H9 (cell line): ENCODE measurements around the gene HMOX1. TPM values are rescaled to one million over a fixed set of nuclear protein-coding genes. Genes with fewer than 3 reads are reported as not detected.

Experiments used
- DNase-seq: peaks from one replicate; pipeline ENCODE4 v3.0.0-alpha.2; 2017
- H2AFZ ChIP-seq: one replicate; pipeline ENCODE4 v1.6.1; 2013; ENCODE audit warnings: mild to moderate bottlenecking, low read length, control low read depth, moderate library complexity
- H2AK5ac ChIP-seq: 2 replicates; pipeline ENCODE4 v1.6.1; 2013; ENCODE audit warnings: low read length, control low read depth, mixed read lengths; ENCODE audit not compliant: insufficient read length
- H2BK120ac ChIP-seq: one replicate; pipeline ENCODE4 v1.6.1; 2013; ENCODE audit warnings: low read depth, mild to moderate bottlenecking, low read length, control low read depth, inconsistent platforms; ENCODE audit not compliant: poor library complexity, severe bottlenecking
- H2BK12ac ChIP-seq: 2 replicates; pipeline ENCODE4 v1.6.1; 2013; ENCODE audit warnings: low read length, control low read depth, mixed read lengths, low read depth; ENCODE audit not compliant: insufficient read length
- H2BK15ac ChIP-seq: 2 replicates; pipeline ENCODE4 v1.6.1; 2013; ENCODE audit warnings: low read depth, low read length, control low read depth
- H2BK20ac ChIP-seq: one replicate; pipeline ENCODE4 v1.6.1; 2013; ENCODE audit warnings: low read depth, mild to moderate bottlenecking, low read length, control low read depth, inconsistent platforms; ENCODE audit not compliant: poor library complexity, severe bottlenecking
- H2BK5ac ChIP-seq: 2 replicates; pipeline ENCODE4 v1.6.1; 2013; ENCODE audit warnings: low read length, control low read depth, mixed read lengths; ENCODE audit not compliant: insufficient read length
- H3K14ac ChIP-seq: 2 replicates; pipeline ENCODE4 v1.6.1; 2013; ENCODE audit warnings: low read length, control low read depth; ENCODE audit not compliant: insufficient read depth
- H3K18ac ChIP-seq: 2 replicates; pipeline ENCODE4 v1.6.1; 2013; ENCODE audit warnings: low read depth, mild to moderate bottlenecking, mixed read lengths, low read length, control low read depth; ENCODE audit not compliant: insufficient read length
- H3K23ac ChIP-seq: 2 replicates; pipeline ENCODE4 v1.6.1; 2013; ENCODE audit warnings: low read length, control low read depth, mixed read lengths, low read depth; ENCODE audit not compliant: insufficient read length
- H3K23me2 ChIP-seq: 2 replicates; pipeline ENCODE4 v1.6.1; 2013; ENCODE audit warnings: low read depth, mild to moderate bottlenecking, mixed read lengths, low read length, control low read depth; ENCODE audit not compliant: insufficient read length, poor library complexity, severe bottlenecking
- H3K27ac ChIP-seq: 2 replicates; pipeline ENCODE4 v1.5.1; 2013; ENCODE audit warnings: low read length, control low read depth, mixed read lengths, low read depth; ENCODE audit not compliant: insufficient read length
- H3K27me3 ChIP-seq: 2 replicates; pipeline ENCODE4 v1.6.1; 2013; ENCODE audit warnings: low read length, control low read depth, inconsistent platforms; ENCODE audit not compliant: insufficient read depth
- H3K4ac ChIP-seq: 2 replicates; pipeline ENCODE4 v1.6.1; 2013; ENCODE audit warnings: low read depth, mild to moderate bottlenecking, control low read depth, inconsistent platforms, low read length, moderate library complexity
- H3K4me1 ChIP-seq: 2 replicates; pipeline ENCODE4 v1.6.1; 2013; ENCODE audit warnings: low read length, control low read depth, inconsistent platforms; ENCODE audit not compliant: insufficient read depth
- H3K4me2 ChIP-seq: 2 replicates; pipeline ENCODE4 v1.6.1; 2013; ENCODE audit warnings: low read length, control low read depth, mixed read lengths; ENCODE audit not compliant: insufficient read length, insufficient read depth
- H3K56ac ChIP-seq: 2 replicates; pipeline ENCODE4 v1.6.1; 2013; ENCODE audit warnings: low read depth, mild to moderate bottlenecking, mixed read lengths, low read length, control low read depth; ENCODE audit not compliant: insufficient read length
- H3K79me1 ChIP-seq: 2 replicates; pipeline ENCODE4 v1.6.1; 2013; ENCODE audit warnings: low read depth, mild to moderate bottlenecking, moderate library complexity, low read length, control low read depth, inconsistent platforms; ENCODE audit not compliant: insufficient read depth, poor library complexity, severe bottlenecking
- H3K79me2 ChIP-seq: 2 replicates; pipeline ENCODE4 v1.6.1; 2013; ENCODE audit warnings: low read length, control low read depth, inconsistent platforms; ENCODE audit not compliant: insufficient read depth
- H3K9ac ChIP-seq: 2 replicates; pipeline ENCODE4 v1.6.1; 2013; ENCODE audit warnings: low read length, control low read depth, mixed read lengths; ENCODE audit not compliant: insufficient read length; ENCODE audit errors: extremely low read depth
- H3K9me3 ChIP-seq: one replicate; pipeline ENCODE4 v1.6.1; 2013; ENCODE audit warnings: low read depth, low read length, inconsistent platforms; ENCODE audit not compliant: control insufficient read depth
- H3T11ph ChIP-seq: one replicate; pipeline ENCODE4 v1.6.1; 2013; ENCODE audit warnings: mild to moderate bottlenecking, low read length, control low read depth, inconsistent platforms
- H4K20me1 ChIP-seq: one replicate; pipeline ENCODE4 v1.6.1; 2013; ENCODE audit not compliant: control insufficient read depth, insufficient read length, insufficient read depth
- H4K5ac ChIP-seq: 2 replicates; pipeline ENCODE4 v1.6.1; 2013; ENCODE audit warnings: low read depth, mild to moderate bottlenecking, mixed read lengths, low read length, control low read depth; ENCODE audit not compliant: insufficient read length
- H4K8ac ChIP-seq: replicated peaks from 2 replicates; pipeline ENCODE4 v1.6.1; 2013; ENCODE audit warnings: low read length, control low read depth, mixed read lengths, low read depth; ENCODE audit not compliant: insufficient read length
- H4K91ac ChIP-seq: 2 replicates; pipeline ENCODE4 v1.6.1; 2013; ENCODE audit warnings: low read depth, mild to moderate bottlenecking, moderate library complexity, mixed read lengths, low read length, control low read depth; ENCODE audit not compliant: insufficient read length
- H3K27ac Mint-ChIP-seq, 3 experiments: 2 replicates in 2 of 3; 3 replicates in 1 of 3; pipeline ENCODE4 v1.8.0; 2020 to 2021; ENCODE audit warnings: mixed read lengths in 3 of 3, mild to moderate bottlenecking in 1 of 3, moderate library complexity in 1 of 3
- H3K27me3 Mint-ChIP-seq: 2 replicates; pipeline ENCODE4 v1.8.0; 2021; ENCODE audit warnings: low read depth, mild to moderate bottlenecking, moderate library complexity, mixed read lengths
- H3K36me3 Mint-ChIP-seq, 3 experiments: 2 replicates in 2 of 3; 3 replicates in 1 of 3; pipeline ENCODE4 v1.8.0; 2020 to 2021; ENCODE audit warnings: low read depth in 3 of 3, mixed read lengths in 3 of 3; ENCODE audit not compliant: insufficient read depth in 1 of 3
- H3K4me1 Mint-ChIP-seq, 2 experiments: 2 replicates each; pipeline ENCODE4 v1.8.0; 2020; ENCODE audit warnings: mixed read lengths in 2 of 2
- H3K4me3 Mint-ChIP-seq, 2 experiments: 2 replicates in 1 of 2; 3 replicates in 1 of 2; pipeline ENCODE4 v1.8.0; 2020 to 2021; ENCODE audit warnings: mild to moderate bottlenecking in 2 of 2, mixed read lengths in 2 of 2, moderate library complexity in 1 of 2
- H3K9me3 Mint-ChIP-seq, 2 experiments: 2 replicates in 1 of 2; 3 replicates in 1 of 2; pipeline ENCODE4 v1.8.0; 2020; ENCODE audit warnings: mild to moderate bottlenecking in 2 of 2, mixed read lengths in 2 of 2, moderate library complexity in 1 of 2
- CTCF ChIP-seq: fragments of 200-600 bp; sonication (generic); conservative IDR thresholded peaks from 3 replicates; pipeline ENCODE4 v1.8.0; 2021; ENCODE audit warnings: antibody characterized with exemption, mild to moderate bottlenecking
- WGBS: extraction: QIAGEN DNeasy Blood & Tissue Kit; methylation state at CpG from one replicate; pipeline ENCODE4 v1.1.7; 2013; ENCODE audit warnings: missing lambda C conversion rate, low lambda C conversion rate, mixed read lengths; ENCODE audit not compliant: insufficient read length; ENCODE audit errors: extremely low coverage; 5-methylcytosine and 5-hydroxymethylcytosine counted together
- total RNA-seq: library from RNA; stranded (reverse); gene quantifications from 2 replicates; pipeline ENCODE4 v1.2.1, GENCODE V29; 2021

Gene HMOX1
- total RNA-seq, 1 experiment from 2014 or later = 22.7 TPM

- Histone ChIP-seq H3K9ac (no peak overlapping the region), H3K14ac (no peak overlapping the region), H4K91ac (no peak overlapping the region)
These were observed 58.4 kb downstream of the HMOX1 start for GRCh38 chr22:35439365-35439717.

More at GRCh38 chr22:35439365-35439717, 58.4 kb downstream of the HMOX1 start:
- H3K4ac ChIP-seq = no peak overlapping the region
- H4K20me1 ChIP-seq = no peaks in the 10 kb centered on the region
- H2AK5ac ChIP-seq = no peak overlapping the region
- no peak overlapping the region for H3K56ac ChIP-seq
- no peak overlapping the region for H2BK5ac ChIP-seq
- no peaks in the 10 kb centered on the region for H3K9me3 ChIP-seq
- no peak overlapping the region for H3K4me2 ChIP-seq
- H2BK120ac ChIP-seq = no peak overlapping the region
- no peak overlapping the region for H4K8ac ChIP-seq
- Mint-ChIP-seq H3K9me3 (no peaks in the 10 kb centered on the region; a peak in 1 of 5 replicates), H3K36me3 (peaks cover 11 to 26% (median 16%) of the 10 kb centered on the region in 3 experiments; a peak in 6 of 7 replicates), H3K4me3 (no peak overlapping the region), H3K27ac (no peak overlapping the region), H3K27me3 (peaks cover 4% of the 10 kb centered on the region), H3K4me1 (peaks cover 10% of the 10 kb centered on the region in 2 experiments)
- no peaks in the 10 kb centered on the region for H3K79me2 ChIP-seq
- H3T11ph ChIP-seq = no peak overlapping the region
- H2BK12ac ChIP-seq = no peak overlapping the region
- no peak overlapping the region for H3K18ac ChIP-seq
- no CpG with 5 or more reads among the region's 1 CpG for WGBS
- no peaks in the 10 kb centered on the region for H3K79me1 ChIP-seq
- no peaks in the 10 kb centered on the region; the same call in 1 of the 2 replicates for H3K4me1 ChIP-seq
- no peaks in the 10 kb centered on the region for H3K23me2 ChIP-seq
- DNase-seq = no peak
- H4K5ac ChIP-seq = no peak overlapping the region
- H2AFZ ChIP-seq = no peak overlapping the region
- no peak overlapping the region for H3K23ac ChIP-seq
- no peak for TF ChIP-seq CTCF
- no peak overlapping the region for H3K27ac ChIP-seq
- no peak overlapping the region for H2BK20ac ChIP-seq
- no peak overlapping the region for H2BK15ac ChIP-seq
- no peaks in the 10 kb centered on the region for H3K27me3 ChIP-seq
